HEK293 (cell line): ENCODE measurements around the gene CCDC141.

Experiments
- CTCF ChIA-PET: fragments of 350-600 bp; formaldehyde crosslinking; extraction: SDS; loops from one replicate; lab custom pipeline; 2021; ENCODE audit warnings: antibody characterized with exemption; lab: Yijun Ruan, JAX
- POLR2A ChIA-PET: fragments of 300-600 bp; formaldehyde crosslinking; extraction: SDS; loops from one replicate; lab custom pipeline; 2020; ENCODE audit warnings: antibody characterized with exemption, inconsistent platforms; lab: Yijun Ruan, JAX
- H3K27ac ChIP-seq: fragments of 200-500 bp; sonication (Bioruptor generic); 2 replicates; pipeline ENCODE4 v1.5.1; 2014; ENCODE audit warnings: low read depth, low read length, control low read depth, inconsistent platforms; ENCODE audit errors: extremely low read depth
- H3K36me3 ChIP-seq, 2 experiments: fragments of 200-500 bp in 1 of 2; sonication (Bioruptor generic) in 1 of 2; 1 replicate in 1 of 2; 2 replicates in 1 of 2; pipeline ENCODE4 v1.5.1; 2014 to 2017; ENCODE audit warnings: inconsistent platforms in 2 of 2, low read length in 2 of 2; ENCODE audit not compliant: control insufficient read depth in 2 of 2, insufficient read depth in 1 of 2
- H3K4me1 ChIP-seq: fragments of 200-500 bp; sonication (Bioruptor generic); 2 replicates; pipeline ENCODE4 v1.5.1; 2014; ENCODE audit warnings: mild to moderate bottlenecking, low read length, inconsistent platforms; ENCODE audit not compliant: control insufficient read depth, insufficient read depth
- H3K4me3 ChIP-seq: 2 replicates; pipeline ENCODE4 v1.5.1; 2011; ENCODE audit warnings: low read depth, mild to moderate bottlenecking, control low read depth, low read length, moderate library complexity
- H3K9me3 ChIP-seq: fragments of 200-500 bp; sonication (Bioruptor generic); 2 replicates; pipeline ENCODE4 v1.5.1; 2014; ENCODE audit warnings: low read depth, low read length, inconsistent platforms; ENCODE audit not compliant: control insufficient read depth, insufficient read depth
- INSM2 ChIP-seq: fragments of 450-650 bp; formaldehyde crosslinking; IDR thresholded peaks from 2 replicates; pipeline ENCODE4 v1.5.1; 2016; ENCODE audit warnings: missing biosample characterization, missing genetic modification characterization
- SETDB1 ChIP-seq: IDR thresholded peaks from one replicate; pipeline ENCODE4 v1.6.1; 2017; ENCODE audit warnings: mild to moderate bottlenecking, low read length, moderate library complexity, mixed read lengths; ENCODE audit not compliant: insufficient read length
- ZBTB11 ChIP-seq: fragments of 450-650 bp; formaldehyde crosslinking; conservative IDR thresholded peaks from 2 replicates; pipeline ENCODE4 v1.5.1; 2016; ENCODE audit warnings: low read depth, missing biosample characterization, missing genetic modification characterization
- ZBTB17 ChIP-seq: fragments of 450-650 bp; formaldehyde crosslinking; IDR thresholded peaks from 2 replicates; pipeline ENCODE4 v1.5.1; 2016; ENCODE audit warnings: missing biosample characterization, missing genetic modification characterization
- ZBTB20 ChIP-seq: fragments of 450-650 bp; formaldehyde crosslinking; IDR thresholded peaks from 2 replicates; pipeline ENCODE4 v1.5.1; 2016; ENCODE audit warnings: missing biosample characterization, missing genetic modification characterization
- ZBTB6 ChIP-seq: fragments of 450-650 bp; formaldehyde crosslinking; IDR thresholded peaks from 2 replicates; pipeline ENCODE4 v1.5.1; 2017; ENCODE audit warnings: missing biosample characterization, missing genetic modification characterization
- ZFP41 ChIP-seq: fragments of 450-650 bp; formaldehyde crosslinking; IDR thresholded peaks from 2 replicates; pipeline ENCODE4 v1.5.1; 2016; ENCODE audit warnings: missing biosample characterization, missing genetic modification characterization, borderline replicate concordance
- ZNF112 ChIP-seq: fragments of 450-650 bp; formaldehyde crosslinking; IDR thresholded peaks from 2 replicates; pipeline ENCODE4 v1.5.0; 2017; ENCODE audit warnings: missing biosample characterization, missing genetic modification characterization
- ZNF148 ChIP-seq: fragments of 450-650 bp; formaldehyde crosslinking; IDR thresholded peaks from 2 replicates; pipeline ENCODE4 v1.5.0; 2017; ENCODE audit warnings: missing biosample characterization, missing genetic modification characterization, borderline replicate concordance
- ZNF394 ChIP-seq: fragments of 450-650 bp; formaldehyde crosslinking; IDR thresholded peaks from 2 replicates; pipeline ENCODE4 v1.5.1; 2016; ENCODE audit warnings: missing biosample characterization, missing genetic modification characterization, mild to moderate bottlenecking, moderate library complexity, borderline replicate concordance
- ZNF398 ChIP-seq: fragments of 450-650 bp; formaldehyde crosslinking; IDR thresholded peaks from 2 replicates; pipeline ENCODE4 v1.5.1; 2017; ENCODE audit warnings: missing biosample characterization, missing genetic modification characterization
- ZNF48 ChIP-seq: fragments of 450-650 bp; formaldehyde crosslinking; IDR thresholded peaks from 2 replicates; pipeline ENCODE4 v1.5.1; 2016; ENCODE audit warnings: missing biosample characterization, missing genetic modification characterization
- ZNF518A ChIP-seq: fragments of 450-650 bp; formaldehyde crosslinking; conservative IDR thresholded peaks from 2 replicates; pipeline ENCODE4 v1.5.1; 2016; ENCODE audit warnings: low read depth, missing biosample characterization, missing genetic modification characterization
- ZNF548 ChIP-seq: fragments of 450-650 bp; formaldehyde crosslinking; IDR thresholded peaks from 2 replicates; pipeline ENCODE4 v1.5.1; 2016; ENCODE audit warnings: missing biosample characterization, missing genetic modification characterization
- ZNF555 ChIP-seq: fragments of 450-650 bp; formaldehyde crosslinking; conservative IDR thresholded peaks from 2 replicates; pipeline ENCODE4 v1.5.1; 2017; ENCODE audit warnings: missing biosample characterization, mild to moderate bottlenecking, missing genetic modification characterization, inconsistent platforms
- ZNF623 ChIP-seq: fragments of 450-650 bp; formaldehyde crosslinking; IDR thresholded peaks from 2 replicates; pipeline ENCODE4 v1.5.1; 2016; ENCODE audit warnings: missing biosample characterization, missing genetic modification characterization
- ZNF792 ChIP-seq: fragments of 450-650 bp; formaldehyde crosslinking; IDR thresholded peaks from 2 replicates; pipeline ENCODE4 v1.5.1; 2016; ENCODE audit warnings: missing biosample characterization, missing genetic modification characterization
- ZNF830 ChIP-seq: fragments of 450-650 bp; IDR thresholded peaks from 2 replicates; pipeline ENCODE4 v1.5.0; 2018; ENCODE audit warnings: missing biosample characterization, missing genetic modification characterization, low read depth, mild to moderate bottlenecking, moderate library complexity

CCDC141 gene

GRCh38 chr2:179044500-179044899, 5.4 kb downstream of the CCDC141 start:
- Histone ChIP-seq H3K9me3 (no peaks in the 10 kb centered on the region), H3K27ac (no peak overlapping the region), H3K4me1 (no peaks in the 10 kb centered on the region), H3K36me3 (no peaks in the 10 kb centered on the region), H3K4me3 (no peak overlapping the region)
- TF ChIP-seq ZNF148 (tag by site-specific recombination): no peak
- TF ChIP-seq ZNF394 (tag by site-specific recombination): no peak
- TF ChIP-seq SETDB1: no peak
- TF ChIP-seq ZBTB17 (tag by site-specific recombination): no peak
- TF ChIP-seq ZFP41 (tag by site-specific recombination): no peak
- no peak for TF ChIP-seq ZNF555 (tag by site-specific recombination)
- TF ChIP-seq INSM2 (tag by site-specific recombination): no peak
- no peak for TF ChIP-seq ZNF792 (tag by site-specific recombination)
- no peak for TF ChIP-seq ZNF48 (tag by site-specific recombination)
- TF ChIP-seq ZNF830 (tag by site-specific recombination): no peak
- POLR2A ChIA-PET: no interaction called here
- CTCF ChIA-PET: interaction anchor here (0.5 to 0.7 kb wide), 2 partner anchors 82 to 284 kb away, joined by 5 to 7 read pairs; no protein-coding TSS in a partner anchor

GRCh38 chr2:179037807-179038206, 12.1 kb downstream of the CCDC141 start:
- H3K4me1 ChIP-seq: no peaks in the 10 kb centered on the region
- ChIA-PET POLR2A (no interaction called here), CTCF (no interaction called here)
- H3K9me3 ChIP-seq: no peaks in the 10 kb centered on the region
- no peak overlapping the region for H3K4me3 ChIP-seq
- no peak overlapping the region for H3K27ac ChIP-seq
- no peaks in the 10 kb centered on the region for H3K36me3 ChIP-seq
- no peak for TF ChIP-seq ZNF623
- no peak for TF ChIP-seq ZNF112 (tag by site-specific recombination)
- TF ChIP-seq ZBTB6 (tag by site-specific recombination): no peak
- no peak for TF ChIP-seq ZNF398 (tag by site-specific recombination)
- TF ChIP-seq ZNF548: no peak
- TF ChIP-seq ZBTB20 (tag by site-specific recombination): no peak
- TF ChIP-seq ZNF518A (tag by site-specific recombination): no peak
- TF ChIP-seq ZBTB11 (tag by site-specific recombination): no peak
